Measurements from ENCODE around the gene C1orf159. TPM values are rescaled to one million over a fixed set of nuclear protein-coding genes. Genes with fewer than 3 reads are reported as not detected.

Gene C1orf159
- total and polyA plus RNA-seq, 2 experiments from 2014 or later = 9.6 to 21.5 TPM

GRCh38 chr1:1121611-1122077 lies 5.8 kb upstream of the C1orf159 start (continued):
- no peak for TF ChIP-seq REST (IDR thresholded peaks at IDR 0.05; ENCODE audit: unreplicated experiment)
- TF ChIP-seq CREB1 (CRISPR knock-in tag; IDR thresholded peaks at IDR 0.05; ENCODE audit: low read depth) = no peak
- TF ChIP-seq ETS1 (IDR thresholded peaks at IDR 0.05) = no peak
- TF ChIP-seq EZH2phosphoT487 (IDR thresholded peaks at IDR 0.05; ENCODE audit: unreplicated experiment) = no peak

GRCh38 chr1:1120866-1121591 lies 5.1 kb upstream of the C1orf159 start:
- Mint-ChIP-seq H3K27me3 (ENCODE audit: insufficient read depth, low read depth, poor library complexity) (peaks cover 15% of the 10 kb centered on the region), H3K4me3 (no peak overlapping the region), H3K27ac (no peak overlapping the region), H3K36me3 (ENCODE audit: low read depth) (no peaks in the 10 kb centered on the region), H3K4me1 (peaks cover 2% of the 10 kb centered on the region; the same call in 1 of the 3 replicates), H3K9me3 (peaks cover 8% of the 10 kb centered on the region; the same call in 2 of the 3 replicates)
- Histone ChIP-seq H3K79me2 (replicated peaks; ENCODE audit: insufficient read depth) (no peaks in the 10 kb centered on the region), H4K20me1 (replicated peaks; ENCODE audit: insufficient read depth) (no peaks in the 10 kb centered on the region), H3K9me2 (ENCODE audit: insufficient read depth) (no peaks in the 10 kb centered on the region), H3K4me1 (ENCODE audit: insufficient read depth) (no peaks in the 10 kb centered on the region), H2AFZ (no peak overlapping the region), H3K27me3 (ENCODE audit: insufficient read depth) (peaks cover 11% of the 10 kb centered on the region), H3F3A (replicated peaks; ENCODE audit: low read depth) (no peaks in the 10 kb centered on the region), H3K4me3 (no peak overlapping the region), H3K27ac (ENCODE audit: low read depth) (no peak overlapping the region), H3K36me3 (ENCODE audit: insufficient read depth) (no peaks in the 10 kb centered on the region), H3K4me2 (no peak overlapping the region)
- ATAC-seq (no peak), DNase-seq (ENCODE audit: low spot score) (no peak)
- TF ChIP-seq NANOG (IDR thresholded peaks at IDR 0.05; ENCODE audit: borderline replicate concordance) (no peak), JUNB (IDR thresholded peaks at IDR 0.05; ENCODE audit: unreplicated experiment) (no peak), ZNF331 (CRISPR knock-in tag; IDR thresholded peaks at IDR 0.05; ENCODE audit: low read depth) (no peak), REST (IDR thresholded peaks at IDR 0.05; ENCODE audit: unreplicated experiment) (no peak), ZNF114 (CRISPR knock-in tag; IDR thresholded peaks at IDR 0.05) (no peak), STAT1 (IDR thresholded peaks at IDR 0.05; ENCODE audit: unreplicated experiment) (no peak), POLR2AphosphoS5 (IDR thresholded peaks at IDR 0.05; ENCODE audit: low read depth) (no peak), ETS1 (IDR thresholded peaks at IDR 0.05) (no peak)
- TF ChIP-seq, protein P1, sequence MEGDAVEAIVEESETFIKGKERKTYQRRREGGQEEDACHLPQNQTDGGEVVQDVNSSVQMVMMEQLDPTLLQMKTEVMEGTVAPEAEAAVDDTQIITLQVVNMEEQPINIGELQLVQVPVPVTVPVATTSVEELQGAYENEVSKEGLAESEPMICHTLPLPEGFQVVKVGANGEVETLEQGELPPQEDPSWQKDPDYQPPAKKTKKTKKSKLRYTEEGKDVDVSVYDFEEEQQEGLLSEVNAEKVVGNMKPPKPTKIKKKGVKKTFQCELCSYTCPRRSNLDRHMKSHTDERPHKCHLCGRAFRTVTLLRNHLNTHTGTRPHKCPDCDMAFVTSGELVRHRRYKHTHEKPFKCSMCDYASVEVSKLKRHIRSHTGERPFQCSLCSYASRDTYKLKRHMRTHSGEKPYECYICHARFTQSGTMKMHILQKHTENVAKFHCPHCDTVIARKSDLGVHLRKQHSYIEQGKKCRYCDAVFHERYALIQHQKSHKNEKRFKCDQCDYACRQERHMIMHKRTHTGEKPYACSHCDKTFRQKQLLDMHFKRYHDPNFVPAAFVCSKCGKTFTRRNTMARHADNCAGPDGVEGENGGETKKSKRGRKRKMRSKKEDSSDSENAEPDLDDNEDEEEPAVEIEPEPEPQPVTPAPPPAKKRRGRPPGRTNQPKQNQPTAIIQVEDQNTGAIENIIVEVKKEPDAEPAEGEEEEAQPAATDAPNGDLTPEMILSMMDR (conservative IDR thresholded peaks at IDR 0.05; ENCODE audit: low read depth in 2 of 2) = no peak
